B cell (primary cell): ENCODE measurements around the gene UBE2D3. TPM values are rescaled to one million over a fixed set of nuclear protein-coding genes. Genes with fewer than 3 reads are reported as not detected.

Experiments
- ATAC-seq: fragments of 200-7000 bp; cut with Tn5 transposase; one replicate; pipeline ENCODE4 v1.10.0; 2021; ENCODE audit warnings: low read depth, mild to moderate bottlenecking, moderate number of reproducible peaks, moderate library complexity
- CTCF ChIA-PET: fragments of 350-600 bp; sonication (Branson Sonifier 250); formaldehyde crosslinking; loops from one replicate; lab custom pipeline; 2021; ENCODE audit warnings: antibody characterized with exemption, inconsistent platforms; lab: Charles Lee
- POLR2A ChIA-PET: fragments of 350-600 bp; sonication (Branson Sonifier 250); formaldehyde crosslinking; loops from one replicate; lab custom pipeline; 2021; ENCODE audit warnings: antibody characterized with exemption; lab: Charles Lee
- DNase-seq: peaks from one replicate; pipeline ENCODE4 v3.0.0; 2013
- H2AFZ ChIP-seq: 2 replicates; pipeline ENCODE4 v1.6.1; 2012; ENCODE audit warnings: mild to moderate bottlenecking, low read depth, low read length; ENCODE audit not compliant: insufficient read depth, poor library complexity, severe bottlenecking
- H3K27ac ChIP-seq, 2 donors: 1 replicate in 1 of 2; 2 replicates in 1 of 2; pipeline ENCODE4 v1.5.1; 2012 to 2013; ENCODE audit warnings: low read length in 2 of 2, mild to moderate bottlenecking in 2 of 2, moderate library complexity in 1 of 2
- H3K27me3 ChIP-seq, 4 experiments: fragments of 200-600 bp in 1 of 4; sonication (generic) in 1 of 4; replicated peaks in 1 of 4; 1 replicate in 2 of 4; 2 replicates in 2 of 4; pipeline versions ENCODE4 v1.6.1 to v1.7.0; 2013 to 2016; ENCODE audit warnings: low read length in 3 of 4, mild to moderate bottlenecking in 2 of 4, mixed read lengths in 1 of 4, moderate library complexity in 1 of 4; ENCODE audit not compliant: insufficient read depth in 4 of 4, control insufficient read depth in 3 of 4; ENCODE audit errors: control extremely low read depth in 1 of 4
- H3K36me3 ChIP-seq, 2 experiments: replicated peaks in 1 of 2; 1 replicate in 1 of 2; 2 replicates in 1 of 2; pipeline versions ENCODE4 v1.6.1 to v1.7.1; 2013; ENCODE audit warnings: low read length in 1 of 2; ENCODE audit not compliant: insufficient read depth in 2 of 2, control insufficient read depth in 1 of 2; ENCODE audit errors: control extremely low read depth in 1 of 2, extremely low read depth in 1 of 2
- H3K4me1 ChIP-seq, 2 donors: fragments of 200-600 bp in 1 of 2; sonication (generic) in 1 of 2; 1 replicate in 1 of 2; 2 replicates in 1 of 2; pipeline versions ENCODE4 v1.5.1 to v1.6.1; 2013 to 2017; ENCODE audit warnings: low read length in 2 of 2; ENCODE audit not compliant: control insufficient read depth in 2 of 2, insufficient read depth in 2 of 2
- H3K4me2 ChIP-seq: replicated peaks from 2 replicates; pipeline ENCODE3; 2012; ENCODE audit warnings: mild to moderate bottlenecking, low read depth, low read length; ENCODE audit not compliant: poor library complexity, severe bottlenecking
- H3K4me3 ChIP-seq, 5 experiments: fragments of 200-600 bp in 1 of 5; sonication (generic) in 1 of 5; 1 replicate in 3 of 5; 2 replicates in 2 of 5; pipeline versions ENCODE4 v1.5.1 to v1.7.0; 2011 to 2016; ENCODE audit warnings: low read length in 4 of 5, mild to moderate bottlenecking in 4 of 5, low read depth in 2 of 5, control low read depth in 1 of 5, moderate library complexity in 1 of 5; ENCODE audit not compliant: insufficient read depth in 1 of 5; ENCODE audit errors: control extremely low read depth in 1 of 5, extremely low read depth in 1 of 5
- H3K79me2 ChIP-seq: fragments of 200-600 bp; sonication (generic); one replicate; pipeline ENCODE4 v1.6.0; 2016; ENCODE audit warnings: low read length; ENCODE audit not compliant: control insufficient read depth, insufficient read depth
- H3K9ac ChIP-seq: fragments of 200-600 bp; sonication (generic); 2 replicates; pipeline ENCODE4 v1.6.1; 2017; ENCODE audit warnings: mild to moderate bottlenecking, low read length, moderate library complexity
- H3K9me3 ChIP-seq, 3 donors: one replicate each; pipeline versions ENCODE4 v1.6.1 to v1.7.1; 2013; ENCODE audit warnings: low read length in 2 of 3; ENCODE audit not compliant: control insufficient read depth in 2 of 3, insufficient read depth in 1 of 3; ENCODE audit errors: control extremely low read depth in 1 of 3
- H4K20me1 ChIP-seq: 2 replicates; pipeline ENCODE4 v1.6.0; 2012; ENCODE audit warnings: mild to moderate bottlenecking, low read length; ENCODE audit not compliant: insufficient read depth, control insufficient read depth, poor library complexity, severe bottlenecking
- H3K27ac Mint-ChIP-seq: one replicate; pipeline ENCODE4 v1.8.0; 2021; ENCODE audit warnings: mixed read lengths
- H3K27me3 Mint-ChIP-seq: one replicate; pipeline ENCODE4 v1.8.0; 2021; ENCODE audit warnings: mixed read lengths
- H3K4me1 Mint-ChIP-seq: one replicate; pipeline ENCODE4 v1.8.0; 2021; ENCODE audit warnings: mixed read lengths
- H3K4me3 Mint-ChIP-seq: one replicate; pipeline ENCODE4 v1.8.0; 2021; ENCODE audit warnings: mixed read lengths
- H3K9me3 Mint-ChIP-seq: one replicate; pipeline ENCODE4 v1.8.0; 2022; ENCODE audit warnings: mixed read lengths; ENCODE audit not compliant: insufficient read depth
- CTCF ChIP-seq: fragments of 200-600 bp; IDR thresholded peaks from one replicate; pipeline ENCODE4 v1.8.0; 2022; ENCODE audit warnings: antibody characterized with exemption, mild to moderate bottlenecking
- EZH2 ChIP-seq: IDR thresholded peaks from 2 replicates; pipeline ENCODE4 v1.6.1; 2012; ENCODE audit warnings: borderline replicate concordance, low read depth, mild to moderate bottlenecking, moderate library complexity, low read length; ENCODE audit not compliant: insufficient read depth, poor library complexity, severe bottlenecking
- WGBS: methylation state at CpG from one replicate; pipeline ENCODE4 v1.1.5; 2013; ENCODE audit warnings: missing lambda C conversion rate; ENCODE audit not compliant: insufficient coverage; 5-methylcytosine and 5-hydroxymethylcytosine counted together
- intact Hi-C: fragments of 100-400 bp; cut with micrococcal nuclease; formaldehyde crosslinking; loops from one replicate; pipeline ENCODE4 v1.10.0; 2022
- polyA plus RNA-seq: library from polyadenylated mRNA; depleted of rRNA; stranded (reverse); fragments of >200 nt; gene quantifications from 2 replicates; pipeline ENCODE4 v1.2.3, GENCODE V29; 2012
- total RNA-seq, 2 donors: library from RNA; stranded (reverse); fragments of 120-200 nt in 1 of 2; gene quantifications; 1 replicate in 1 of 2; 2 replicates in 1 of 2; pipeline versions ENCODE4 v1.2.3 to v1.2.4, GENCODE V29; 2013 to 2022

The UBE2D3 gene
- total and polyA plus RNA-seq, 2 donors (not counting 1 experiment from before 2014, with no cell fraction given) = 223 to 264 TPM

- Mint-ChIP-seq H3K9me3 (peaks cover 9% of the 10 kb centered on the region), H3K4me1 (peaks cover 24% of the 10 kb centered on the region), H3K27ac (no peak overlapping the region), H3K27me3 (no peaks in the 10 kb centered on the region), H3K4me3 (no peak overlapping the region)
- peak overlapping the region in 1 of 2 donors; percentile 27 for H3K27ac ChIP-seq
- TF ChIP-seq CTCF = no peak
- no peak for TF ChIP-seq EZH2
- DNase-seq = no peak
- WGBS = no CpG with 5 or more reads among the region's 1 CpG
- POLR2A ChIA-PET = no interaction called here
- CTCF ChIA-PET = no interaction called here
- no peak overlapping the region for H2AFZ ChIP-seq
- no peak overlapping the region for H3K9ac ChIP-seq
- H3K36me3 ChIP-seq = no peaks in the 10 kb centered on the region
- H3K4me2 ChIP-seq = no peak overlapping the region
- no peaks in the 10 kb centered on the region for H3K27me3 ChIP-seq
- peaks cover 6 to 10% of the 10 kb centered on the region in 2 donors for H3K4me1 ChIP-seq
- peaks cover 6 to 18% (median 10%) of the 10 kb centered on the region in 3 donors for H3K9me3 ChIP-seq
- ATAC-seq = no peak
- H4K20me1 ChIP-seq = no peaks in the 10 kb centered on the region
- H3K4me3 ChIP-seq = no peak overlapping the region
- intact Hi-C loops = no loop called here
- peaks cover 55% of the 10 kb centered on the region for H3K79me2 ChIP-seq
These were observed 35.4 kb upstream of the UBE2D3 start for GRCh38 chr4:102862747-102863146.

GRCh38 chr4:102862016-102862415 lies 34.7 kb upstream of the UBE2D3 start:
- ATAC-seq = no peak
- POLR2A ChIA-PET = no interaction called here
- TF ChIP-seq CTCF = no peak
- no peak for TF ChIP-seq EZH2
- Mint-ChIP-seq H3K4me1 (peaks cover 17% of the 10 kb centered on the region), H3K9me3 (peaks cover 9% of the 10 kb centered on the region), H3K27me3 (no peaks in the 10 kb centered on the region), H3K27ac (no peak overlapping the region), H3K4me3 (no peak overlapping the region)
- Histone ChIP-seq H3K9ac (no peak overlapping the region), H2AFZ (no peak overlapping the region), H3K4me1 (peaks cover 0 to 7% of the 10 kb centered on the region in 2 donors), H3K27ac (no peak overlapping the region), H4K20me1 (no peaks in the 10 kb centered on the region), H3K4me2 (no peak overlapping the region), H3K79me2 (peaks cover 48% of the 10 kb centered on the region), H3K27me3 (no peaks in the 10 kb centered on the region), H3K36me3 (no peaks in the 10 kb centered on the region), H3K9me3 (peaks cover 6 to 22% (median 10%) of the 10 kb centered on the region in 3 donors), H3K4me3 (no peak overlapping the region)
- DNase-seq = no peak
- WGBS = no CpG with 5 or more reads among the region's 1 CpG
- intact Hi-C loops = no loop called here
- CTCF ChIA-PET = no interaction called here
